K562 (cell line): Measurements from ENCODE around the gene COL15A1. TPM values are rescaled to one million over a fixed set of nuclear protein-coding genes. Genes with fewer than 3 reads are reported as not detected.

Source experiments
- ARID2 ChIP-seq: fragments of 450-650 bp; IDR thresholded peaks from 2 replicates; pipeline ENCODE4 v1.6.1; 2017; ENCODE audit warnings: antibody characterized with exemption, mild to moderate bottlenecking
- ASH1L ChIP-seq: fragments of 450-650 bp; IDR thresholded peaks from 2 replicates; pipeline ENCODE4 v1.6.1; 2018; ENCODE audit warnings: borderline replicate concordance, mild to moderate bottlenecking, low read depth; ENCODE audit not compliant: partially characterized antibody
- ATF4 ChIP-seq: fragments of 450-650 bp; formaldehyde crosslinking; IDR thresholded peaks from 2 replicates; pipeline ENCODE4 v1.4.0; 2022; ENCODE audit warnings: mild to moderate bottlenecking, moderate library complexity
- CCAR2 ChIP-seq: fragments of 200-400 bp; formaldehyde crosslinking; IDR thresholded peaks from 2 replicates; pipeline ENCODE4 v1.6.1; 2017; ENCODE audit warnings: mild to moderate bottlenecking, low read depth, low read length
- CHD4 ChIP-seq: fragments of 200-600 bp; sonication (generic); IDR thresholded peaks from 3 replicates; pipeline ENCODE4 v1.6.1; 2012; ENCODE audit warnings: low read depth, mild to moderate bottlenecking, mixed read lengths, low read length, inconsistent platforms; ENCODE audit not compliant: insufficient read depth, insufficient replicate concordance, poor library complexity, severe bottlenecking
- DIDO1 ChIP-seq: fragments of 450-650 bp; IDR thresholded peaks from 2 replicates; pipeline ENCODE4 v1.6.1; 2016; ENCODE audit warnings: low read depth, missing biosample characterization, missing genetic modification characterization
- EGR1 ChIP-seq: fragments of 450-650 bp; conservative IDR thresholded peaks from 2 replicates; pipeline ENCODE4 v1.6.1; 2017; ENCODE audit warnings: mild to moderate bottlenecking
- ETV6 ChIP-seq, 3 experiments: fragments of 150-350 bp in 1 of 3; sonication (generic) in 1 of 3; formaldehyde crosslinking in 1 of 3; IDR thresholded peaks; 2 replicates each; pipeline versions ENCODE4 v1.6.1 to v1.8.0; 2014 to 2022; ENCODE audit warnings: borderline replicate concordance in 2 of 3, low read depth in 2 of 3, antibody characterized with exemption in 1 of 3, low read length in 1 of 3, mild to moderate bottlenecking in 1 of 3, missing genetic modification reagents in 1 of 3
- HMGXB4 ChIP-seq: sonication (generic); formaldehyde crosslinking; IDR thresholded peaks from 2 replicates; pipeline ENCODE4 v1.8.1; 2023; ENCODE audit warnings: mild to moderate bottlenecking, missing genetic modification reagents
- HNRNPL ChIP-seq: fragments of 200-400 bp; formaldehyde crosslinking; IDR thresholded peaks from 2 replicates; pipeline ENCODE4 v1.6.1; 2017; ENCODE audit warnings: low read depth, mild to moderate bottlenecking, low read length
- JUND ChIP-seq, 2 experiments: IDR thresholded peaks; 2 replicates in 1 of 2; 3 replicates in 1 of 2; pipeline ENCODE4 v1.6.1; 2011; ENCODE audit warnings: borderline replicate concordance in 2 of 2, low read depth in 2 of 2, low read length in 2 of 2, improper control_type of control experiment in 1 of 2, missing biosample characterization in 1 of 2, missing genetic modification characterization in 1 of 2, missing genetic modification reagents in 1 of 2
- MTA1 ChIP-seq: fragments of 450-650 bp; IDR thresholded peaks from 2 replicates; pipeline ENCODE4 v1.6.1; 2017; ENCODE audit warnings: borderline replicate concordance
- NFIC ChIP-seq: fragments of 450-650 bp; IDR thresholded peaks from 2 replicates; pipeline ENCODE4 v1.6.1; 2017; ENCODE audit warnings: mild to moderate bottlenecking, inconsistent platforms
- RREB1 ChIP-seq: fragments of 250-450 bp; sonication (Bioruptor Pico); IDR thresholded peaks from 2 replicates; pipeline ENCODE4 v1.4.0; 2020
- RUNX1 ChIP-seq: sonication (generic); IDR thresholded peaks from 2 replicates; pipeline ENCODE4 v1.6.1; 2016; ENCODE audit warnings: antibody characterized with exemption, low read depth
- SETDB1 ChIP-seq: IDR thresholded peaks from one replicate; pipeline ENCODE4 v1.6.1; 2012; ENCODE audit warnings: low read length, control low read depth, inconsistent platforms
- SMARCC2 ChIP-seq: fragments of 450-650 bp; IDR thresholded peaks from 2 replicates; pipeline ENCODE4 v1.6.1; 2017; ENCODE audit warnings: antibody characterized with exemption, moderate library complexity, mild to moderate bottlenecking, low read depth
- TAL1 ChIP-seq: fragments of 450-650 bp; IDR thresholded peaks from 2 replicates; pipeline ENCODE4 v1.6.1; 2016; ENCODE audit warnings: mild to moderate bottlenecking
- ZNF785 ChIP-seq: fragments of 250-450 bp; sonication (Bioruptor Pico); IDR thresholded peaks from 2 replicates; pipeline ENCODE4 v1.4.0; 2020; ENCODE audit warnings: mild to moderate bottlenecking
- polyA plus RNA-seq, 8 experiments: library from polyadenylated mRNA; depleted of rRNA in 4 of 8; stranded (reverse) in 5 of 8; unstranded in 3 of 8; fragments of >200 nt; fragmentation: Nextera tagmentation in 2 of 8; fragmentation: Illumina TruSeq in 1 of 8; extraction: Ambion mirVana in 2 of 8; extraction: Trizol in 1 of 8; gene quantifications; 2 replicates each; pipeline versions ENCODE4 v1.2.1 to v1.2.3, GENCODE V29; 2011 to 2014; ENCODE audit warnings: inconsistent platforms in 1 of 8, missing spikeins in 1 of 8
- total RNA-seq, 7 experiments: library from RNA; depleted of rRNA in 6 of 7; stranded (reverse); fragments of >200 nt in 6 of 7; fragmentation: Illumina TruSeq in 2 of 7; extraction: Trizol in 2 of 7; gene quantifications; 2 replicates each; pipeline versions ENCODE4 v1.2.1 to v1.2.3, GENCODE V29; 2011 to 2021; ENCODE audit warnings: low replicate concordance in 1 of 7

Gene COL15A1
- total and polyA plus RNA-seq, 9 of the 15 experiments (the other 6 are each of a cell fraction or from before 2014, with no cell fraction given): 0.46 to 5.1 (median 2.6) TPM

DNA sequence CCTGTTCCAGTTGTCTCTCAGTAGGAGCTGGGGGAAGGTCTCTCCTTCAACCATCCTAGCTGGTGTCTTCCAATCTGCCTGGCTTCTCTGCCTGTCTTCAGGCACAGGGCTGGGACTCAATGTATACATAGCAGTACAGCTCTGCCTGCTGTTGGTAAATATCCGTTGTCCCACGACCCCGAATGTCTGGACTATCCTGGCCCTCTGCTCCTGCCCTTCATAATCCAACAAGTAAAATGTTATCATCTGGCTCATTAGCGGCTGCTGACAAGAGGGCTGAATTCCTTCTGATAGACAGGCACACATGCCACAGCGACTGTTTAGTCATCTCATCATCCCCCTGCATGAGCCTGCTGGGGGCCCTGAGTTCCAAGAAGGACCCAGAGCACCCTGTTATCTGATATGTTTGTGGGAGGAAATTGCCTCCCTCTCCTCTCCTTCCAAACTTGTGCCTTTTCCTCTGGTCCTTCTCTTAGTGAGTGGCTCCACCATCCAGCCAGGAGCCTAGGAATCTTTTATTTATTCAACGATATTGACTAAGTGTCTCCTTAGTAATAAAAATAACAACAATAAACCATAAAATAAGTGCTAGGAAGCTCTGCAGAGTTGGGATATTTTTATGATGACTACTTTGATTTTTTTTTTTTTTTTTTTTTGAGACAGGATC lies 131.7 kb downstream of the COL15A1 start (continued):
- TF ChIP-seq DIDO1 (tag) (no peak), RREB1 (CRISPR knock-in tag) (no peak), ASH1L (no peak), ATF4 (CRISPR knock-in tag) (no peak), ZNF785 (CRISPR knock-in tag) (no peak), CCAR2 (no peak), TAL1 (peak; percentile 62), RUNX1 (no peak), ETV6 (IDR thresholded peaks at IDR 0.05; ENCODE audit: borderline replicate concordance in 1 of 2, low read depth in 2 of 2, low read length in 1 of 2) (peak; percentile 28 to 89; a peak in 2 of 4 replicates), ETV6 (CRISPR knock-in tag; IDR thresholded peaks at IDR 0.05; ENCODE audit: borderline replicate concordance) (no peak), NFIC (peak; percentile 50; the same call in 1 of the 2 replicates), JUND (IDR thresholded peaks at IDR 0.05; ENCODE audit: borderline replicate concordance, low read depth, low read length) (peak; percentile 86), JUND (tag; IDR thresholded peaks at IDR 0.05; ENCODE audit: borderline replicate concordance, low read depth, low read length) (peak; percentile 68; the same call in 2 of the 3 replicates), EGR1 (peak; percentile 56; the same call in 1 of the 2 replicates), HNRNPL (no peak), SMARCC2 (no peak; the same call in 1 of the 2 replicates), HMGXB4 (no peak), SETDB1 (no peak), CHD4 (peak; percentile 8), MTA1 (no peak), ARID2 (no peak)
